ENCODE results near the gene EXOC3L2.
"Not testable (repeated sequence)": the region's sequence is repeated elsewhere in the genome, so short reads cannot be mapped to it uniquely, and the experiment has no call there.

Gene EXOC3L2

DNA sequence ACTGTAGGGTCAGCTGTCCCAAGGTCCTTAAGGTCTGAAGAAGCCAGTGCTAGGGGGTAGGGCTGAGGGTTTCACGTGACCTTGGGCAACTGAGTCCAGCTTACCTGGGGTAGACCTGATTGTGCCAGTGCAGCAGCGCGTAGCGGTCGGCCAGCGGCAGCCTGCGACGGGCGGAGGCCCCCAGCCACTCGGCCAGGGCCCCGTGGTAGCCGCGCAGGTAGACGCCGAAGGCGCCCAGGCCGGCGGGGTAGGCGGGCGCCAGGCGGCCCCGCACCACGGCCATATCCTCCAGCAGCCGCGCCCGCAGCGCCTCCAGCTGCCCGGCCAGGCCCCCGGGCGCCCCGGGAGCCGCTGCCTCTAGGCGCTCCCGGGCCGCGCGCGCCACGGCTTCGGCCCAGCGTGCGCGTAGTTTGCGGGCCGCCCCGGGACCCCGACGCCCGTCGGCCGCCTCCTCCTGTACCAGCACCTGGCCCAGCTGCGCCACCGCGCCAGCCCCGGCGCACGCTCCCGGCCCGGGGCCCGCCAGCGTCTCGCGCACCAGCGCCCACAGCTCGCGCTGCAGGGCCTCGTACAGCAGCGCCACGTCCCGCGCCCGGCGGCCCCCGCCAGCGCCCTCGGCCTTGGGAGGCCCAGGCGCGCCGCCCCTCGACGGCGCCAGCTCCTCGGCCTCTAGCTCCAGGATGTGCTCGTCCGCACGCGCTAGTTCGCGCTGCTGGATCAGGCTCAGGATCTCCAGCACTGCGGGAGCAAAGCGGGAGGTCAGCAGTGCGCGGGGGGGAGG is 10.9 kb downstream of the EXOC3L2 start:
- TF ChIP-seq, protein P1, sequence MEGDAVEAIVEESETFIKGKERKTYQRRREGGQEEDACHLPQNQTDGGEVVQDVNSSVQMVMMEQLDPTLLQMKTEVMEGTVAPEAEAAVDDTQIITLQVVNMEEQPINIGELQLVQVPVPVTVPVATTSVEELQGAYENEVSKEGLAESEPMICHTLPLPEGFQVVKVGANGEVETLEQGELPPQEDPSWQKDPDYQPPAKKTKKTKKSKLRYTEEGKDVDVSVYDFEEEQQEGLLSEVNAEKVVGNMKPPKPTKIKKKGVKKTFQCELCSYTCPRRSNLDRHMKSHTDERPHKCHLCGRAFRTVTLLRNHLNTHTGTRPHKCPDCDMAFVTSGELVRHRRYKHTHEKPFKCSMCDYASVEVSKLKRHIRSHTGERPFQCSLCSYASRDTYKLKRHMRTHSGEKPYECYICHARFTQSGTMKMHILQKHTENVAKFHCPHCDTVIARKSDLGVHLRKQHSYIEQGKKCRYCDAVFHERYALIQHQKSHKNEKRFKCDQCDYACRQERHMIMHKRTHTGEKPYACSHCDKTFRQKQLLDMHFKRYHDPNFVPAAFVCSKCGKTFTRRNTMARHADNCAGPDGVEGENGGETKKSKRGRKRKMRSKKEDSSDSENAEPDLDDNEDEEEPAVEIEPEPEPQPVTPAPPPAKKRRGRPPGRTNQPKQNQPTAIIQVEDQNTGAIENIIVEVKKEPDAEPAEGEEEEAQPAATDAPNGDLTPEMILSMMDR (IDR thresholded peaks at IDR 0.05; ENCODE audit: low read depth, low read length): no peak
- no peak overlapping the region for H3K4me3 ChIP-seq (ENCODE audit: low read depth, low read length)

DNA sequence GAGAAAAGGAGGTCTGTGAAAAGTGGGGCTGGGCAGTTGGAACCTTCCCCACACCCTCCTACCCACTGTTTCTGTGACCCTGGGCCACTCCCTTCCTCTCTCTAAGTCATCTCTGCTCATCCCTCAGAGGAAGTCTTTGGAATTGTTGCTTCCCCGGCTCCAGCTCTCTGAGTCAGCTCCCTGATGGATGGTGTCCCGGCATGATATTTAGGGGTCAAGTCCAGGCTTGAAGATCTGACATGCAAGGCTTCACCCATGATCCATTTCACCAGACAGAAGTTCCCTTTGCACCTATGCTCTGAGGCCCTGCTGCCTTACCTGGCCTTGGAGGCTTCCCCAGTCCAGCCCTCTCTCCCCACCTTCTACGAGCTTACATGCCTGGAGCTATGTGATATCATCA is 13.3 kb downstream of the EXOC3L2 start:
- TF ChIP-seq, protein P1 (IDR thresholded peaks at IDR 0.05; ENCODE audit: low read depth, low read length): no peak
- no peak overlapping the region for H3K4me3 ChIP-seq (ENCODE audit: low read depth, low read length)

DNA sequence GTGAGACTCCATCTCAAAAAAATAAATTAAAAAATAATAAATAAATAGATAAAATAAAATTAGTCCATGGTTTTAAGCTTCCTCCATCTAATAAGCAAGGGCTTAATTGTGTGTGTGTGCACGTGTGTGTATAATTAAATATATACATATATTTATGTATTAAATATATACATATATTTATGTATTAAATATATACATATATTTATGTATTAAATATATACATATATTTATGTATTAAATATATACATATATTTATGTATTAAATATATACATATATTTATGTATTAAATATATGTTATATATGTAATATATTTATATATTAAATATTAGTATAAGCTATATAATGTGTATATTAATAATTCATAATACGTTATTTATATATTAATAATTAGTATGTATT is 16.2 kb downstream of the EXOC3L2 start:
- not testable (repeated sequence) for H3K4me3 ChIP-seq (ENCODE audit: low read depth, low read length)

DNA sequence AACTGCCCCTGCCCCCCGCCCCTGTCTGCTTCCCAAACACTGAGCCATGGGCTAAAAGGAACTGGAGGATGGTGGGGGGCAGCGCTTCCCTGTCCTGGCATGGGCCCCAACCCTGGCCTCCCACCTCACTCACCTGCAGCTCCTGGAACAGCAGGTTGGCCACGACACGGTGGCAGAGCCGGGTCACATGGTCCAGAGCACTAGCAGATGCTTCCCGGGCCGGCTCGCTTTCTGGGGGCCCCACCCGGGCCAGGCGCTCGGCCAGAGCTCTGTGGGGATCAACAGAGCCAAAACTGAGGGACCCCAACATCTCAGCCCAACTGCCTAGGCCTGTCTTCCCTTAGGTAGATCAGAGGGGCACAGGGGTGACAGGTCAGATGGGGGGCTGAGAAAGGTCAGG is 20.6 kb downstream of the EXOC3L2 start:
- no peak overlapping the region for H3K4me3 ChIP-seq (ENCODE audit: low read depth, low read length)
- TF ChIP-seq, protein P1 (IDR thresholded peaks at IDR 0.05; ENCODE audit: low read depth, low read length): no peak

DNA sequence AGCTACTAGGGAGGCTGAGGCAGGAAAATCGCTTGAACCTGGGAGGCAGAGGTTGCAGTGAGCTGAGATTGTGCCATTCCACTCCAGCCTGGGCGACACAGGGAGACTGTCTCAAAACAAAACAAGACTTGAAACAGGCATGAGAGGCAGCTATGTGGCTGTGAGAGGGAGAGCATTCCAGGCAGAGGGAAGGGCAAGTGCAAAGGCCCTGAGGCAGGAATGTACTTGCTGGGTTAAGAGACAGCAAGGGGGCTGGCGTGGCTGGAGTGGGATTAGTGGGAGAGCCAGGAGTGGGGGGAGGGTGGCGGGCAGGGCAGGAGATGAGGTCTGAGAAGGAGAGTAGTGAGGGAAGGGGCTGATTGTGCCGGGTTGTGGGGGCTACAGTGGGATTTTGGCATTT is 21.3 kb downstream of the EXOC3L2 start:
- TF ChIP-seq, protein P1 (IDR thresholded peaks at IDR 0.05; ENCODE audit: low read depth, low read length): no peak
- no peak overlapping the region for H3K4me3 ChIP-seq (ENCODE audit: low read depth, low read length)

DNA sequence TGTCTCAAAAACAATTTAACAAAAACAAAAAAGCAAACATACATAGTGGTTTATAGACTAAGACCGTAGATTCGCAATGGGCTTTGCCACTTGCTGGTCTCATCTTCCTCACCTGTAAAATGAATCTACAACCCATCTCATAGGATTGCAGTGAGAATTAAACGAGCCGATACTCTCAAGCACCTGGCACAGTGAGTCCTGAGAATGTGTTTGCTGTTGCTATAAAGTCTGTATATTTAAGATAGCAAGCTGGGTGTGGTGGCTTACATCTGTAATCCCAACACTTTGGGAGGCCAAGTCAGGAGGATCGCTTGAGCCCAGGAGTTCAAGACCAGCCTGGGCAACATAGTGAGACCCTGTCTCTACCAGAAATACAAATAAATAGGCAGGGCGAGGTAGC is 22.5 kb downstream of the EXOC3L2 start:
- TF ChIP-seq, protein P1 (IDR thresholded peaks at IDR 0.05; ENCODE audit: low read depth, low read length): no peak

DNA sequence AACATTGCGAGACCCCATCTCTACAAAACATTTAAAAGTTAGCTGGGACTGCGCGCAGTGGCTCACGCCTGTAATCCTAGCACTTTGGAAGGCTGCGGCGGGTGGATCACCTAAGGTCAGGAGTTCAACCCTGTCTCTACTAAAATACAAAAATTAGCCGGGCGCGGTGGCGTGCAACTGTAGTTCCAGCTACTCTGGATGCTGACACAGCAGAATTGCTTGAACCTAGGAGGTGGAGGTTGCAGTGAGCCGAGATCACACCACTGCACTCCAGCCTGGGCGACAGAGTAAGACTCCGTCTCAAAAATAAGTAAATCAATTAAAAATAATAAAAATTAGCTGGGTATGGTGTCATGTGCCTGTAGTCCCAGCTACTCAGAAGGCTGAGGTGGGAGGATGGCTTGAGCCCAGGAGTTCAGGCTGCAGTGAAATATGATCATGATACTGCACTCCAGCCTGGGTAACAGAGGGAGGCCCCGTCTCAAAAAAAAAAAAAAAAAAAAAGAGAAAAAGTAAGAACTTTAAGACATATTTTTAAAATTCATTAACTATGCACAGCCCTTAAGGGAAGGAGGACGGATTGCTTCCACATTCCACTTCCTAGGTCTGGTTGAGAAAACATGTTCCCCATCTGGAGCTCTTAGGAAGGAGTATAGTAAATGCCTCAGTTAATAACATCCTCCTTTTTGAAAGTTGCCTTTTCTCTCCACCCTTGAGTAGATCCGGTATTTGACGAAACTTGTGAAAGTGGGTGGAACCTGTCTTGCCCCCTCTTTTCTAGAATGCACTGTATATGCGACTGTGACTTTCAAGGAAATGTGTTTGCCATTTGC is 26.1 kb downstream of the EXOC3L2 start:
- TF ChIP-seq, protein P1 (IDR thresholded peaks at IDR 0.05; ENCODE audit: low read depth, low read length): no peak
- H3K4me3 ChIP-seq (ENCODE audit: low read depth, low read length): no peak overlapping the region

More for the DNA sequence above, 22.5 kb downstream of the EXOC3L2 start:
- no peak overlapping the region for H3K4me3 ChIP-seq (ENCODE audit: low read depth, low read length)

Measured in WI38 (cell line).